Nephron (organoid): Measurements from ENCODE around the gene NCAN.

Experiments
- H3K27ac Mint-ChIP-seq, 3 experiments: 2 replicates each; pipeline ENCODE4 v1.8.0; 2020; ENCODE audit warnings: mixed read lengths in 3 of 3, mild to moderate bottlenecking in 2 of 3, moderate library complexity in 1 of 3
- H3K27me3 Mint-ChIP-seq: 2 replicates; pipeline ENCODE4 v1.8.0; 2021; ENCODE audit warnings: low read depth, mild to moderate bottlenecking, moderate library complexity, mixed read lengths
- H3K36me3 Mint-ChIP-seq: 2 replicates; pipeline ENCODE4 v1.8.0; 2020; ENCODE audit warnings: low read depth, mixed read lengths
- H3K4me1 Mint-ChIP-seq: 2 replicates; pipeline ENCODE4 v1.8.0; 2020; ENCODE audit warnings: mixed read lengths
- H3K4me3 Mint-ChIP-seq, 3 experiments: 2 replicates each; pipeline ENCODE4 v1.8.0; 2020; ENCODE audit warnings: mild to moderate bottlenecking in 3 of 3, mixed read lengths in 3 of 3, moderate library complexity in 2 of 3
- H3K9me3 Mint-ChIP-seq: 2 replicates; pipeline ENCODE4 v1.8.0; 2020; ENCODE audit warnings: mixed read lengths
- TF ChIP-seq, protein P1 (sequence below), 3 experiments: fragments of 200-600 bp; sonication (generic); IDR thresholded peaks; one replicate each; pipeline ENCODE4 v1.5.0; 2021; ENCODE audit warnings: antibody characterized with exemption in 3 of 3; ENCODE audit not compliant: unreplicated experiment in 3 of 3

Gene NCAN

DNA sequence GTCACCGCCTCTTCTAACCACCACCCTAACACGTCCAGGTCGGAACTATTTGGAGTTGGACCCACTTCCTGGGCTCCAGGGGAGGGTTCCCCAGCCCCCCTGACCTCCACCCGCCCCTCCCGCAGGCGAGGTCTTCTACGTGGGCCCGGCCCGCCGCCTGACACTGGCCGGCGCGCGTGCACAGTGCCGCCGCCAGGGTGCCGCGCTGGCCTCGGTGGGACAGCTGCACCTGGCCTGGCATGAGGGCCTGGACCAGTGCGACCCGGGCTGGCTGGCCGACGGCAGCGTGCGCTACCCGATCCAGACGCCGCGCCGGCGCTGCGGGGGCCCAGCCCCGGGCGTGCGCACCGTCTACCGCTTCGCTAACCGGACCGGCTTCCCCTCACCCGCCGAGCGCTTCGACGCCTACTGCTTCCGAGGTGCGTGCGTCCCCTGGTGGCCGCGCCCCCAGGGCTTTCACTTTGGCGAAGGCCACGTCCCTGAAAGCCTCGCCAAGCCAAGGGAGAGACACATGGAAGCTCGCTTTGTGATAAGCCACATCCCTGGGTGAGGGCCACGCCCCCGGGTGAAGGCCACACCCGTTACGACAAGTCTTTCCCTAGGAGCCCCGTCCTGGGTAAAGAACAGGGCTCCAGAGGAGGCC is 13.2 kb downstream of the NCAN start:
- Mint-ChIP-seq H3K27ac (no peak overlapping the region), H3K27me3 (peaks cover 75% of the 10 kb centered on the region), H3K4me1 (no peaks in the 10 kb centered on the region), H3K36me3 (no peaks in the 10 kb centered on the region), H3K4me3 (peak overlapping the region in 2 of 3 experiments; percentile 46 to 57), H3K9me3 (no peaks in the 10 kb centered on the region)
- TF ChIP-seq, protein P1, sequence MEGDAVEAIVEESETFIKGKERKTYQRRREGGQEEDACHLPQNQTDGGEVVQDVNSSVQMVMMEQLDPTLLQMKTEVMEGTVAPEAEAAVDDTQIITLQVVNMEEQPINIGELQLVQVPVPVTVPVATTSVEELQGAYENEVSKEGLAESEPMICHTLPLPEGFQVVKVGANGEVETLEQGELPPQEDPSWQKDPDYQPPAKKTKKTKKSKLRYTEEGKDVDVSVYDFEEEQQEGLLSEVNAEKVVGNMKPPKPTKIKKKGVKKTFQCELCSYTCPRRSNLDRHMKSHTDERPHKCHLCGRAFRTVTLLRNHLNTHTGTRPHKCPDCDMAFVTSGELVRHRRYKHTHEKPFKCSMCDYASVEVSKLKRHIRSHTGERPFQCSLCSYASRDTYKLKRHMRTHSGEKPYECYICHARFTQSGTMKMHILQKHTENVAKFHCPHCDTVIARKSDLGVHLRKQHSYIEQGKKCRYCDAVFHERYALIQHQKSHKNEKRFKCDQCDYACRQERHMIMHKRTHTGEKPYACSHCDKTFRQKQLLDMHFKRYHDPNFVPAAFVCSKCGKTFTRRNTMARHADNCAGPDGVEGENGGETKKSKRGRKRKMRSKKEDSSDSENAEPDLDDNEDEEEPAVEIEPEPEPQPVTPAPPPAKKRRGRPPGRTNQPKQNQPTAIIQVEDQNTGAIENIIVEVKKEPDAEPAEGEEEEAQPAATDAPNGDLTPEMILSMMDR (IDR thresholded peaks at IDR 0.05; ENCODE audit: unreplicated experiment in 3 of 3), result peak; percentile 30 to 68 (median 55)

GRCh38 chr19:19226204-19226603 is 14.4 kb downstream of the NCAN start:
- TF ChIP-seq, protein P1 (IDR thresholded peaks at IDR 0.05; ENCODE audit: unreplicated experiment in 3 of 3), result no peak
- no peaks in the 10 kb centered on the region for H3K4me1 Mint-ChIP-seq
- H3K9me3 Mint-ChIP-seq, result peaks cover 3% of the 10 kb centered on the region
- H3K27me3 Mint-ChIP-seq, result peaks cover 67% of the 10 kb centered on the region
- H3K27ac Mint-ChIP-seq, result no peak overlapping the region
- H3K4me3 Mint-ChIP-seq, result no peak overlapping the region
- H3K36me3 Mint-ChIP-seq, result no peaks in the 10 kb centered on the region

DNA sequence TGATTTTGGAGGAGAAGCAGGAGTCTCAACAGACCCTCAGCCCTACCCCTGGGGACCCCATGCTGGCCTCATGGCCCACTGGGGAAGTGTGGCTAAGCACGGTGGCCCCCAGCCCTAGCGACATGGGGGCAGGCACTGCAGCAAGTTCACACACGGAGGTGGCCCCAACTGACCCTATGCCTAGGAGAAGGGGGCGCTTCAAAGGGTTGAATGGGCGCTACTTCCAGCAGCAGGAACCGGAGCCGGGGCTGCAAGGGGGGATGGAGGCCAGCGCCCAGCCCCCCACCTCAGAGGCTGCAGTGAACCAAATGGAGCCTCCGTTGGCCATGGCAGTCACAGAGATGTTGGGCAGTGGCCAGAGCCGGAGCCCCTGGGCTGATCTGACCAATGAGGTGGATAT is 14.9 kb downstream of the NCAN start:
- no peak overlapping the region for H3K4me3 Mint-ChIP-seq
- no peak overlapping the region for H3K27ac Mint-ChIP-seq
- H3K4me1 Mint-ChIP-seq, result no peaks in the 10 kb centered on the region
- TF ChIP-seq, protein P1 (IDR thresholded peaks at IDR 0.05; ENCODE audit: unreplicated experiment in 3 of 3), result no peak
- H3K9me3 Mint-ChIP-seq, result peaks cover 3% of the 10 kb centered on the region
- no peaks in the 10 kb centered on the region for H3K36me3 Mint-ChIP-seq
- peaks cover 67% of the 10 kb centered on the region for H3K27me3 Mint-ChIP-seq

DNA sequence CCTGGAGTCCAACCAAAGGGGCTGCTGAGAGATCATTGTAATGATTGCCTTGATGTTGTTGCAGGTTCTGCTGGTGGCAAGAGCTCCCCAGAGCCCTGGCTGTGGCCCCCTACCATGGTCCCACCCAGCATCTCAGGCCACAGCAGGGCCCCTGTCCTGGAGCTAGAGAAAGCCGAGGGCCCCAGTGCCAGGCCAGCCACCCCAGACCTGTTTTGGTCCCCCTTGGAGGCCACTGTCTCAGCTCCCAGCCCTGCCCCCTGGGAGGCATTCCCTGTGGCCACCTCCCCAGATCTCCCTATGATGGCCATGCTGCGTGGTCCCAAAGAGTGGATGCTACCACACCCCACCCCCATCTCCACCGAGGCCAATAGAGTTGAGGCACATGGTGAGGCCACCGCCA is 15.5 kb downstream of the NCAN start:
- no peaks in the 10 kb centered on the region for H3K36me3 Mint-ChIP-seq
- H3K27me3 Mint-ChIP-seq, result peaks cover 63% of the 10 kb centered on the region
- TF ChIP-seq, protein P1 (IDR thresholded peaks at IDR 0.05; ENCODE audit: unreplicated experiment in 3 of 3), result no peak
- no peak overlapping the region for H3K4me3 Mint-ChIP-seq
- H3K27ac Mint-ChIP-seq, result no peak overlapping the region
- H3K9me3 Mint-ChIP-seq, result peaks cover 3% of the 10 kb centered on the region
- H3K4me1 Mint-ChIP-seq, result no peaks in the 10 kb centered on the region

DNA sequence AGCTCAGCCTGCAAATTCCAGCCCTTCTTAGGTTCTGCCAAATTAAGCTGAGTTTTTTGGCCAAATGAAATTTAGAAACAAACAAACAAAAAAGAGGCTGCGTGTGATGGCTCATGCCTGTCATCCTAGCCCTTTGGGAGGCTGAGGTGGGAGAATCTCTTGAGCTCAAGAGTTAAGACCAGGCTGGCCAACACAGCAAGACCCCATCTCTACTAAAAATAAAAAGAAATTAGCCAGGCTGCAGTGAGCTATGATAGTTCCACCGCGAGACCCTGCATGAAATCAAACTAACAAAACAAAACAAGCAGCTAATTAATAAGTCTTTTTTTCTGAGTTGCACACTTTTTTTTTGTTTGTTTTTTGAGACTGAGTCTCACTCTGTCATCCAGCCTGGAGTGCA is 17.9 kb downstream of the NCAN start:
- H3K4me3 Mint-ChIP-seq, result no peak overlapping the region
- no peaks in the 10 kb centered on the region for H3K36me3 Mint-ChIP-seq
- peaks cover 9% of the 10 kb centered on the region for H3K9me3 Mint-ChIP-seq
- TF ChIP-seq, protein P1 (IDR thresholded peaks at IDR 0.05; ENCODE audit: unreplicated experiment in 3 of 3), result no peak
- no peak overlapping the region for H3K27ac Mint-ChIP-seq
- H3K4me1 Mint-ChIP-seq, result peaks cover 4% of the 10 kb centered on the region
- peaks cover 47% of the 10 kb centered on the region for H3K27me3 Mint-ChIP-seq

GRCh38 chr19:19230999-19231398 is 19.2 kb downstream of the NCAN start:
- H3K9me3 Mint-ChIP-seq, result peaks cover 13% of the 10 kb centered on the region
- H3K27me3 Mint-ChIP-seq, result peaks cover 38% of the 10 kb centered on the region
- H3K27ac Mint-ChIP-seq, result no peak overlapping the region
- peaks cover 4% of the 10 kb centered on the region for H3K4me1 Mint-ChIP-seq
- TF ChIP-seq, protein P1 (IDR thresholded peaks at IDR 0.05; ENCODE audit: unreplicated experiment in 3 of 3), result no peak
- H3K36me3 Mint-ChIP-seq, result peaks cover 1% of the 10 kb centered on the region
- no peak overlapping the region for H3K4me3 Mint-ChIP-seq
